ENCODE measurements around the gene SCGN. TPM values are rescaled to one million over a fixed set of nuclear protein-coding genes. Genes with fewer than 3 reads are reported as not detected.

The SCGN gene
- total RNA-seq, 6 donors from 2014 or later, result 0.24 TPM; not detected in 5

DNA sequence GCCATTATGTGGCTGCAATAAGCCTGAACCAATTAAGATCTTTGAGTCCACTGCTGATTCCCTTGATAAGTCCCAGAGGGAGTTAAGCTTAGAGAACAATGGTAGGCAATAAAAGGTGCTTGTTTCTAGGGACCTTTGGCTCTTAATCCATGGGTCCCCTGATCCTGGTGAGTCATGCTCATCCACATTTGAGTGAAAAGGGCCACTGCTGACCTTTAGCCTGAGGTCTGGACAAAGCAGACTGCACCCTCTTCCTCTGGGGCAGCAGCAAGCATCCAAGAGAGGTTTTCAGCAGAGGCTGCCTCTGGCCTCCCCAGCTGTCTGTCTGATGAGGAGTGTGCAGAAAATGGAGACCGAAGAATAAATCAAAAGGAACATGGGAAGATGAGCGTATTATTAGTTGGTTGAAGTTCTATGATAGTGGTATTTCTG lies 16.1 kb upstream of the SCGN start:
- H3K27me3 ChIP-seq, result no peaks in the 10 kb centered on the region
- no peaks in the 10 kb centered on the region for H3K4me1 ChIP-seq
- DNase-seq, result no peak
- 95 to 96% methylated on average over 2 of the region's 2 CpGs for WGBS, 2 donors
- no peaks in the 10 kb centered on the region for H3K9me3 ChIP-seq
- no peak for ATAC-seq (ENCODE audit: low FRiP score in 2 of 2)
- no peak overlapping the region for H3K27ac ChIP-seq
- TF ChIP-seq, protein P1, sequence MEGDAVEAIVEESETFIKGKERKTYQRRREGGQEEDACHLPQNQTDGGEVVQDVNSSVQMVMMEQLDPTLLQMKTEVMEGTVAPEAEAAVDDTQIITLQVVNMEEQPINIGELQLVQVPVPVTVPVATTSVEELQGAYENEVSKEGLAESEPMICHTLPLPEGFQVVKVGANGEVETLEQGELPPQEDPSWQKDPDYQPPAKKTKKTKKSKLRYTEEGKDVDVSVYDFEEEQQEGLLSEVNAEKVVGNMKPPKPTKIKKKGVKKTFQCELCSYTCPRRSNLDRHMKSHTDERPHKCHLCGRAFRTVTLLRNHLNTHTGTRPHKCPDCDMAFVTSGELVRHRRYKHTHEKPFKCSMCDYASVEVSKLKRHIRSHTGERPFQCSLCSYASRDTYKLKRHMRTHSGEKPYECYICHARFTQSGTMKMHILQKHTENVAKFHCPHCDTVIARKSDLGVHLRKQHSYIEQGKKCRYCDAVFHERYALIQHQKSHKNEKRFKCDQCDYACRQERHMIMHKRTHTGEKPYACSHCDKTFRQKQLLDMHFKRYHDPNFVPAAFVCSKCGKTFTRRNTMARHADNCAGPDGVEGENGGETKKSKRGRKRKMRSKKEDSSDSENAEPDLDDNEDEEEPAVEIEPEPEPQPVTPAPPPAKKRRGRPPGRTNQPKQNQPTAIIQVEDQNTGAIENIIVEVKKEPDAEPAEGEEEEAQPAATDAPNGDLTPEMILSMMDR (IDR thresholded peaks at IDR 0.05), result no peak
- TF ChIP-seq POLR2A (IDR thresholded peaks at IDR 0.05), result no peak
- no peak for TF ChIP-seq EP300 (IDR thresholded peaks at IDR 0.05)
- TF ChIP-seq POLR2AphosphoS5 (IDR thresholded peaks at IDR 0.05), result no peak
- H3K36me3 ChIP-seq, result no peaks in the 10 kb centered on the region
- H3K4me3 ChIP-seq, result no peak overlapping the region

DNA sequence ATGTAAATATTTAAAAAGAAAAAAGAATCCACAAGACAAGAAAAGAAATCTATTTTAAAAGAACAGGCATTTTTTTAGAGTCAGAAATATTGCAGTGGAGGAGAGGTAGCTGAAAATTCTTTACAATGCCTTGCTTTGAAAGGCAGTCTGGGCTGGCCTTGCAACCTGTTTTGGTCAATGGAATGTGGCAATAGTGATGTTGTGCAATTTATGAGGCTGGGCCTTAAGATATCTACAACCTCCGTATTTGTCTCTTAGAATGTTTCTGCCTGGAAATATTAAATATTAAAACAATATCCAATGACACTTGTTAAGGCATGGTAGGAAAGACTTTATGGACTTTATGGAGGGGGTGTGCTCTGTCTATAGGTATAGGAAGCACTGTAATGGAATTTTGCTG lies 14.8 kb upstream of the SCGN start:
- ATAC-seq (ENCODE audit: low FRiP score in 2 of 2) (no peak), DNase-seq (no peak)
- no peak for TF ChIP-seq POLR2AphosphoS5 (IDR thresholded peaks at IDR 0.05)
- no peak for TF ChIP-seq POLR2A (IDR thresholded peaks at IDR 0.05)
- TF ChIP-seq, protein P1 (IDR thresholded peaks at IDR 0.05), result no peak
- no peak for TF ChIP-seq EP300 (IDR thresholded peaks at IDR 0.05)
- Histone ChIP-seq H3K4me3 (no peak overlapping the region), H3K27me3 (no peaks in the 10 kb centered on the region), H3K27ac (no peak overlapping the region), H3K4me1 (no peaks in the 10 kb centered on the region), H3K36me3 (no peaks in the 10 kb centered on the region), H3K9me3 (no peaks in the 10 kb centered on the region)
- WGBS, 2 donors, result 29 to 57% methylated on average over 1 of the region's 1 CpG

DNA sequence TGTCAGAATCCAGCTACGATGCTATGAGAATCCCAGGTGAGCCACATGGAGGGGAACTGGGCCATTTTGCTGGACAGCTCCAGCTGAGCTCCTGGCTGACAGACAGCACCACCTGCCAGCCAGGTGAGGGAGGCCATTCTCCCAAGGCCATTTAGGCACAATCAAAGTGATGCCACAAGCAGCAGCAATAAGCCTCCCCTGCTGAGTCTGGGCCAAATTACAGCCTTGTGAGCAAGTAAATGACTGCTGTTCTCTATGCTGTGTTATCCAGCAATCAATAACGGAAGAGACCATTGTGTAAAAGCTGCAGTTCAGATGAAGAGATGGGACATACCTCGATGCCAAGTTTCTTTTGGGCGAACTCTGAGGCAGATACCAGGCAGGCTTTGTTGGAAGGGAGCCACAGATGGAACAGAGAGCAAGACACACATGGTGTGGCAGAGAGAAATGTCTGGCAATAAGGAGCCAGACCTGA lies 14.0 kb upstream of the SCGN start:
- no peaks in the 10 kb centered on the region for H3K4me1 ChIP-seq
- WGBS, 2 donors, result 60 to 73% methylated on average over 4 of the region's 4 CpGs
- H3K9me3 ChIP-seq, result no peaks in the 10 kb centered on the region
- no peak overlapping the region for H3K27ac ChIP-seq
- H3K4me3 ChIP-seq, result no peak overlapping the region
- ATAC-seq (ENCODE audit: low FRiP score in 2 of 2), result no peak
- no peaks in the 10 kb centered on the region for H3K27me3 ChIP-seq
- DNase-seq, result no peak
- TF ChIP-seq POLR2A (IDR thresholded peaks at IDR 0.05) (no peak), EP300 (IDR thresholded peaks at IDR 0.05) (no peak), POLR2AphosphoS5 (IDR thresholded peaks at IDR 0.05) (no peak)
- TF ChIP-seq, protein P1 (IDR thresholded peaks at IDR 0.05), result no peak
- no peaks in the 10 kb centered on the region for H3K36me3 ChIP-seq

DNA sequence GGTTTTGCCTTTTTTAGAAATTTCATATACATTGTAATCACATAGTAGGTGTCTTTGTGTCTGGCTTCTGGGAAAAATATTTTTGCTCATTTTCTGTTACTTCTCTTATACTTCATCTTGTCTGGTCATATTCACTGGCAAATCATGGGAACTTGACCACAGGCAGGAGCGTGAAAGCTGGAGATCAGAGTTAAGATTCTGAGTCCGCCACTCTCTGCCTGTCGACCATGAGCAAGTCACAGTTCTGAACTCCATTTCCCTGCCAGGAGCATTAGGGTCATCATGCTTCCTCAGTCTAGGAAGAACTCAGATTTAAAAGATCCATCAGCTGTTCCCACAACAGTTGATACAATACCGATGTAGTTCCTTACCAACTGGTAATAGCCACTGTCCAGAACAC lies 12.4 kb upstream of the SCGN start:
- H3K4me1 ChIP-seq, result no peaks in the 10 kb centered on the region
- TF ChIP-seq EP300 (IDR thresholded peaks at IDR 0.05) (no peak), POLR2A (IDR thresholded peaks at IDR 0.05) (no peak), POLR2AphosphoS5 (IDR thresholded peaks at IDR 0.05) (no peak)
- TF ChIP-seq, protein P1 (IDR thresholded peaks at IDR 0.05), result no peak
- no peaks in the 10 kb centered on the region for H3K27me3 ChIP-seq
- H3K9me3 ChIP-seq, result no peaks in the 10 kb centered on the region
- ATAC-seq (ENCODE audit: low FRiP score in 2 of 2) (no peak), DNase-seq (no peak)
- no peak overlapping the region for H3K27ac ChIP-seq
- H3K36me3 ChIP-seq, result no peaks in the 10 kb centered on the region
- no peak overlapping the region for H3K4me3 ChIP-seq
- WGBS, 2 donors, result 79 to 86% methylated on average over 4 of the region's 4 CpGs

DNA sequence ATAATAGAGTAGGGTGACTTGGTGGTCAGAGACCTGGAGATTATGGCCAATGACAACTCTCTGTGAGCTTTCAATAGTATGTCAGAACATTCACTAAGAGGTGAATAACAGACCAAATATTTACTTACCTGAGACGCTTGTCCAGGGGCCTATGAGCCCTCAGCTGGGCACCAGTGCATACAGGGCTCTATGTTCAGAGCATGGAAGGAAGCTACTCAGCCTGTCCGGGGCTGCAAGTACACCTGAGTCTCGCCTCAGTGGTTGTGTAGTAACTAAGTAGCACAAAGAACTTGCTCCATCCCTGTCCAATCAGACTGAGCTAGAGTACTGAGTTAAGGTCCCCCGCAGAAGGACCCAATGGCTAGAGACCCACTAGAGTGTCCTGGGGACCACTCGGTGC lies 11.6 kb upstream of the SCGN start:
- WGBS, 2 donors, result 78 to 79% methylated on average over 4 to 5 of the region's 5 CpGs
- no peak for TF ChIP-seq POLR2A (IDR thresholded peaks at IDR 0.05)
- TF ChIP-seq, protein P1 (IDR thresholded peaks at IDR 0.05), result no peak
- TF ChIP-seq EP300 (IDR thresholded peaks at IDR 0.05), result no peak
- TF ChIP-seq POLR2AphosphoS5 (IDR thresholded peaks at IDR 0.05), result no peak
- no peaks in the 10 kb centered on the region for H3K27me3 ChIP-seq
- DNase-seq (no peak), ATAC-seq (ENCODE audit: low FRiP score in 2 of 2) (no peak)
- H3K27ac ChIP-seq, result no peak overlapping the region
- H3K4me3 ChIP-seq, result no peak overlapping the region
- H3K4me1 ChIP-seq, result no peaks in the 10 kb centered on the region
- no peaks in the 10 kb centered on the region for H3K9me3 ChIP-seq
- no peaks in the 10 kb centered on the region for H3K36me3 ChIP-seq

All from upper lobe of left lung (tissue), 6 donors.